NCI-H1048 (cell line): ENCODE measurements around the gene MS4A15.

Source experiments
- DNase-seq: peaks from one replicate; lab custom pipeline; 2025; lab: John Stamatoyannopoulos, UW

Gene MS4A15

DNA sequence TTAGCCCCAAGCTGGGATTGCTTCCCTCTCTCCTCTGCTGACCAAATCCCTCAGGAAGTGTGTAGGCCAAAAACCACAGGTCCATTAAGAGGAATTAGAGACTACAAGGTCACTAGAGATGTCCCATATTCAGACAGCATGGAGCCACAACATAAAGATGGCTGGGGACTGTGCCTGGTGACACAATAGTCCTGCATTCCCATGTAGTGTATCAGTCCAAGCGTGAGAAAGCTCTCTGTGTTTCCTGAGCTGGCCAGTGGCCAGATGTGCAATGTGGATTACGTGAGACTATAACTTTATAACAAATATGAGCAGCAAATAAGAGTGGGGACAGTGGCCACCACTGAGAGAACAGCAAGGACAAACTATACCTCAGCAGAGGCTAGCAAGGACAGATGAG, 20.9 kb downstream of the MS4A15 start:
- no peak for DNase-seq

DNA sequence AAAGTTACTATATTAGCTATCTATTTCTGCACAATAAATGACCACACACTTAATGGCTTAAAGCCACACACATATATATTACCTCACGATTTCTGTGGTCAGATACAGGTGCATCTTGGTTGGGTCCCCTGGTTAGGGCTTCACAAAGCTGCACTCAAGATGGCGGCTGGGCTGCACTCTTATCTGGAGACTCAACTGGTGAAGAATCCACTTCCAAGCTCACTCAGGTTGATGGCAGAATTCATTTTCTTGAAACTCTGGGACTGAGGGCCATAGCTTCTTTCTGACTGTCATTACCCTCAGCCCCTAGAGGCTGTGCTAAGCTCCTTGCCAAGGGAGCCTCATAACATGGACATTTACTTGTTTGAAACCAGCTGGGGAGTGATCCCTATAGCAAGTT, 23.4 kb downstream of the MS4A15 start:
- DNase-seq = no peak

- DNase-seq = no peak
These were observed 24.1 kb downstream of the MS4A15 start for GRCh38 chr11:60780774-60781173.

DNA sequence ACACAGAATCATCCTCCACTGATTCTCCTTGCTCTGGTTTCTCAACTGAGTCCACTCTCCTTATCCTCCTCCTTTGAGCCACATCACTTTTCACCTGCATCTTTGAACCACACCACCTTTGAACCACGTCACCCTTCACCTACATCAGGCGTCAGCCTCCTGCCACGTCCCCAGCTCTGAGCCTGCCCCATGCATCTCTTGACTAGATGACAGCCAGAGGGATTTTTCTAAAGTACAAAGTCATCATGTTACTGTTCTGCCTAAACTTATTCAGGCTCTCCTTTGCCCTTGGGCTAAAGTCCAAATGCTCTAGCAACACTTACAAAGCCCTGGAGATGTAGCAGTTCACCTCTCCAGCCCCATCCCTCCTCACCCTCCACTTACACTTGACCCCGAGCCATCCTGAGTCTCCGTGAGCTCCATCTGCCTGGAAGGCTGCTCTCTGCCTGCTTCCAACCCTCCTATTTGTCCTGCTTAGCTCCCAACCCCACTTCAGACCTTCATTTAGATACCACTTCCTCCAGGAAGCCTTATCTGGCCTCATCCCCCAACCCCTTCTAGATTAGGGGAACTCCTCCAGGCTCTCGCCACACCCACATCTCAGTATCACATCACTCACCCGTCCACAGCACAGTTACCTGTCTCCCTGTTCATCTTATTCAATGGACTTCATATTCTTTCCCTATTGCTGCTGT, 24.8 kb downstream of the MS4A15 start:
- DNase-seq = no peak

DNA sequence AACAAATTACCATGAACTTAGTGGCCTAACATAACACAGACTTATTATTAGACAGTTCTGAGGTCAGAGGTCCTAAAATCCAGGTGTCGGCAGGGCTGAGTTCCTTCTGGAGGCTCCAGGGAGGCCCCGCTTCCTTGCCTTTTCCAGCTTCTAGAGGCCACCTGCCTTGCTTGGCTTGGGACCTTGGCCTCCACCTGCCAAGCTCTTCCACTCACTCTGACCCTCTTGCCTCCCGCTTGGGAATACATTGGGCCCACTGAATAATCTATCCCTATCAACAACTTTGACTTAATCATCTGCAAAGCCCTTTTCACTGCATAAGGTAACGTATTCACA, 25.3 kb downstream of the MS4A15 start:
- DNase-seq = no peak

DNA sequence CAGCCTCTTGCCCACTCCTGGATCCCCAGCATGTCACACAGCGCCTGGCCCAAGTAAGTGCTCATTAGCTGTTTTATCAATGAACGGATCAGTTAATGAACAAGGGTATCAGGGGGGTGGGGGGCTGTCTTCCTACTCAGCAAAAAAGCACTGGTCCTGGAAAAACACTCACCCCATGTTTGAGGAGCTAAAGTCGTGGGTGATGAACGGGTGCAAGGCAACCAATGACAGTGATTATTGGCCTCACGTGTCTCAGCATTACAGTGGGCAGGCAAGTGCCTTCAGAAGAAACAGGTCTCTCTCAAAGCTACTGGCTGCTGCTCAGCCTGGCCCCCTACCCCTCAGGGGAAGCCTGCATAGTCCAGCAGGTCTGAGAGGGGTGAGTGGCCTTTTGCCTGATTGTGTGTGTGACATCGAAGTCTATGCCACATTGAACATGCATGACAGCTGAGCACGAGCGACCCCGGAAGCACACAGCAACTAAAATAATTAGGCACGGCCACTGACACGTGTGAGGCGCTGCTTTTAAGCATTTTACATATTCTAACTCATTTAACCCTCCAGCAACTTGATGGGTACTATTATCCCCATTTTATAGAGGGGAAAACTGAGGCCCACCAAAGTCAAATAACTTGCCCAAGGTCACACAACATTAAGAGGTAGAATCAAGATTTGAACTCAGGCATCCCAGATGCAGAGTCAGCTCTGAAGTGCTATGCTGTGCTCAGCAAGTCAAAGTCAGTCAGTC, 25.9 kb downstream of the MS4A15 start:
- no peak for DNase-seq

DNA sequence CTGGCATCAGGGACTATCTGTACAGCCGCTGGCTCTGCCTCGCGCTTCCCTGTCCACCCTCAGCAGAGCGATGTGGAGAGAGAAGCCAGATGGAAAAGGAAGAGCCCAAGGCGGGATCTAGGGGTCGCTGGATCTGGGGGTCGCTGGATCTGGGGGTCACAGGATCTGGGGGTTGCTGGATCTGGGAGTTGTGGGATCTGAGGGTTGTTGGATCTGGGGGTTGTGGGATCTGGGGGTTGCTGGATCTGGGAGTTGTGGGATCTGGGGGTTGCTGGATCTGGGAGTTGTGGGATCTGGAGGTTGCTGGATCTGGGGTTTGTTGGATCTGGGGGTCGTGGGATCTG, 26.4 kb downstream of the MS4A15 start:
- DNase-seq = no peak

DNA sequence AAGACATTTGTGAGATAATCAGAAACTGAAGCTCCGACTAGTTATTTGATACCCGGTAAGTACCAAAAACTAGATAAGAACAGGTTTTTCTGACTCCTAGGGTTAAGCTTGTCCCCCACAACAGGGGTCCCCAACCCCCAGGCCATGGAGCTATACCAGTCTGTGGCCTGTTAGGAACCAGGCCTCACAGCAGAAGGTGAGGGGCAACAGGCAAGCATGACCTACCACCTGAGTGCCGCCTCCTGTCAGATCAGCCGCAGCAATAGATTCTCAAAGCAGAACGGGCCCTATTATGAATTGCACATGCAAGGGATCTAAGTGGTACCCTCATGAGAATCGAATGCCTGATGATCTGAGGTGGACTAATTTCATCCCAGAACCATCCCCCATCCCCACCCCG, 27.2 kb downstream of the MS4A15 start:
- no peak for DNase-seq

DNA sequence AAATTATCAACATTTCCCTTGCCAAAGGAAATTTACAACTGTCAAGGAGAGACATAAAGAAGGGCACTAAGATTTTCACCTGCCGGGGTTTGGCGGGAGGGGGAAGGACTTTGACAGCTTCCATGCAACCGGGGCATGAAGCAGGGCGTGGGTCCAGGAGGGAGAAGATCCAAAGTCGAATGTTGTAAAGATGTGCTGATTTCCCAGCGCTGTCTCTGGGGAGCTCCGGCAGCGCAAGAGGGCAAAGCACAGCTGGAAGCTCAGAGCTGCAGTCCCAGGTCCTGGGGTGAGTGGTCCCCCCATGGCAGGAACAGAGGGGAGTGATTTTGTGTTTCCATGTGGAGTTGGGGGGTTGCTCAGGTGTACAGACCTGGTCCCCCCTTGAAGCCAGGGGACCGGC, 28.5 kb downstream of the MS4A15 start, which contains the start of gene MS4A10:
MS4A10 (plus strand) TSS at position 198 of the 400 bp plus-strand sequence. CDS start 5,003 bp downstream, outside the sequence.
- DNase-seq = no peak

GRCh38 chr11:60785806-60786361, 29.2 kb downstream of the MS4A15 start:
- no peak for DNase-seq

DNA sequence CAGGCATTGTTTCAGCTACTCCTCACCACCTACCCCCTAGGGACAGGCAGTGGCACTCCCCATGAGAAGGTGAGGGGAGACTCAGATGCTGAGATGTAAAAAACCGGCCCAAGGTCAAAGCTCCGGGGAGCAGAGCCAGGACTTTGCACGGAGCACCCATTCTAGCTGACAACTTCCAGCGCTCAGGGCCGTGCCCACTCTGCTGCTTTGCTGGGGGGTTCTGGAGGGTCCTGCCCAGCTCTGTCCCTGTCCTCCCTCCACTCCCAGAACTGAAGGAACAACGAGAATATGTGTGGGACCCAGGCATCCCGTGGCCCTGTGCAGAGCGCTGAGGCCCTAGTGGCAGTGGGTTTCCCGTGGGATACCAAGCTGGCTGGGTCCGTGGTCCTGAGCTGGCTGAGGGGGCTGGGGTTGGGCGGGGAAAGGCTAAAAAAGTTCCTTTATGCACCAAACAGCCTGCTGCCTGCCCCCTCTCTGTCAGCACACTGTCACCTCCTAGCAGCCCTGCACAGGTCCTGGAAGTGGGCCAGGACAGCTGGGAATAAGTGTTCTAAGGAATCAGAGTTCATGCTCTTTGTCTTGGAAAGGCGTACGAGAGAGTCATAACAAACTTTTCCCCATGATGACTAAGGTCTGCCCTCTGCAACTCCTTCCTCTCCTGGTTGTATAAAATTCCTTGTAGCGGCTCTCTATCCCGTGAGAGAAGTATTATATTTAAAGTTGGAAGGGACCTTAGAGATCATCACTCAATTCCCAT, 30.3 kb downstream of the MS4A15 start:
- DNase-seq = no peak

GRCh38 chr11:60788401-60789125, 31.9 kb downstream of the MS4A15 start:
- DNase-seq = no peak

DNA sequence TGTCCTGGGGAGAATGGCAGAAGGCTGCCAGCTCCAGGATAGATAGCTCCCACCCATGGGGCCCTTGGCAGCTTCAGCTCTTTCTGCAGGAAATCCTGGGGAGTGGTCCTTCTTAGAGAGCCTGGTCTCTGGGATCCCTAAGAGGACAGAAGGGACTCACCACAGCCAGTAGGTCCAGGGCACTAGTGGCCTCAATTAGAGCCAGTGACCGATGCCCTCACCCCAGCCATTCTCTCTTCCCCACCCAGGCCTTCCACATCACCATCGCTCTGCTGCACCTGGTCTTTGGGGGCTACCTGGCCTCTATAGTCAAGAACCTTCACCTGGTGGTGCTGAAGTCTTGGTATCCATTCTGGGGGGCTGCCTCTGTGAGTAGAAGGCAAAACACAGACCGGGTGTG, 34.1 kb downstream of the MS4A15 start:
- DNase-seq = no peak

GRCh38 chr11:60791153-60791933, 34.7 kb downstream of the MS4A15 start:
- DNase-seq = no peak

DNA sequence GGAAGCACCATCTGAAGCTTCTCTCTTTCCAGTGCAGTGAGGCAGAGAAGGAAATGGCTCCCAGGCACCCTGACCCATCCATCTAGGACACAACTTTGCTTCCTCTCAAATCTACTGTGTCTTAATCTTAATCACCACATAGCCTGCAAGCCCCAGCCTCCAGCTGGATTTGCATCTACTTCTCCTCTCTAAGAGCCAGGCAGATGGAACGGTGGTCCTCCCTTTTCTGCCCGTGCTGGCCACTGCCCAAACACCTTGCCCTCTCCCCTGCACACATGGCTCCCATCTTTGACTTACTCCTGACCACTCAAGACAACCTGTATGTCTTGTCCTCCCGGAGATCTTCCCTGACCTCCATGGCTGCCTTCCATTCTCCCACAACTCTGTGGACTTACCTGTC, 35.9 kb downstream of the MS4A15 start:
- DNase-seq = no peak

- DNase-seq = no peak
These were observed 38.6 kb downstream of the MS4A15 start for GRCh38 chr11:60795291-60795690.

GRCh38 chr11:60797846-60798630, 41.4 kb downstream of the MS4A15 start:
- no peak for DNase-seq

- DNase-seq = no peak
These were observed 42.0 kb downstream of the MS4A15 start for GRCh38 chr11:60798631-60799030.

- no peak for DNase-seq
These were observed 44.5 kb downstream of the MS4A15 start for GRCh38 chr11:60801194-60801593.

- DNase-seq = no peak
These were observed 46.7 kb downstream of the MS4A15 start for GRCh38 chr11:60803273-60803936.
